LNCAP (cell line): ENCODE results near the gene WFDC5.

Source experiments
- CTCF ChIP-seq: fragments of 450-650 bp; IDR thresholded peaks from 2 replicates; pipeline ENCODE4 v1.5.1; 2017; ENCODE audit warnings: mild to moderate bottlenecking

WFDC5 gene

GRCh38 chr20:45069261-45069660, 45.7 kb downstream of the WFDC5 start:
- no peak for TF ChIP-seq CTCF

GRCh38 chr20:45067558-45067957, 47.4 kb downstream of the WFDC5 start:
- TF ChIP-seq CTCF, result no peak

GRCh38 chr20:45067087-45067486, 47.9 kb downstream of the WFDC5 start:
- no peak for TF ChIP-seq CTCF

- TF ChIP-seq CTCF, result no peak
These were observed 48.6 kb downstream of the WFDC5 start for GRCh38 chr20:45066372-45066771.

GRCh38 chr20:45064812-45065211, 50.2 kb downstream of the WFDC5 start:
- TF ChIP-seq CTCF, result no peak

- TF ChIP-seq CTCF, result no peak
These were observed 53.7 kb downstream of the WFDC5 start for GRCh38 chr20:45061244-45061643.

- no peak for TF ChIP-seq CTCF
These were observed 54.7 kb downstream of the WFDC5 start for GRCh38 chr20:45060294-45060693.
